Inferior parietal cortex (tissue), 1 donor: ENCODE measurements around the gene LIN7C.

ENCODE experiments used
- DNase-seq: peaks from one replicate; pipeline ENCODE4 v3.0.0-alpha.2; 2016; ENCODE audit errors: extremely low spot score

The LIN7C gene

GRCh38 chr11:27509908-27510307, 3.3 kb upstream of the LIN7C start:
- no peak for DNase-seq

GRCh38 chr11:27507557-27508322, 1.2 kb upstream of the LIN7C start:
- DNase-seq = no peak

GRCh38 chr11:27505781-27506180, 788 bp downstream of the LIN7C start:
- DNase-seq = no peak

- no peak for DNase-seq
Observed at GRCh38 chr11:27504205-27504604, 2.4 kb downstream of the LIN7C start.

GRCh38 chr11:27501100-27501499, 5.5 kb downstream of the LIN7C start:
- DNase-seq = no peak

- no peak for DNase-seq
Observed at GRCh38 chr11:27497911-27498310, 8.7 kb downstream of the LIN7C start.

- DNase-seq = peak; percentile 61
Observed at GRCh38 chr11:27497284-27497866, 9.2 kb downstream of the LIN7C start.

GRCh38 chr11:27496461-27496860, 10.1 kb downstream of the LIN7C start:
- DNase-seq = no peak

GRCh38 chr11:27495710-27496300, 10.8 kb downstream of the LIN7C start:
- no peak for DNase-seq

- DNase-seq = no peak
Observed at GRCh38 chr11:27489092-27489491, 17.5 kb downstream of the LIN7C start.

GRCh38 chr11:27487706-27488105, 18.9 kb downstream of the LIN7C start:
- DNase-seq = no peak

GRCh38 chr11:27485930-27486773, 20.4 kb downstream of the LIN7C start:
- peak; percentile 92 for DNase-seq

GRCh38 chr11:27482793-27483192, 23.8 kb downstream of the LIN7C start:
- no peak for DNase-seq

GRCh38 chr11:27481992-27482391, 24.6 kb downstream of the LIN7C start:
- no peak for DNase-seq

GRCh38 chr11:27477831-27478230, 28.7 kb downstream of the LIN7C start:
- no peak for DNase-seq

- no peak for DNase-seq
Observed at GRCh38 chr11:27477243-27477642, 29.3 kb downstream of the LIN7C start.

- no peak for DNase-seq
Observed at GRCh38 chr11:27475622-27476021, 30.9 kb downstream of the LIN7C start.

GRCh38 chr11:27473017-27473406, 33.6 kb downstream of the LIN7C start:
- no peak for DNase-seq

GRCh38 chr11:27472398-27473016, 34.1 kb downstream of the LIN7C start, which contains the start of gene LGR4:
LGR4 (minus strand) TSS chr11:27472790; CDS start chr11:27472302, 488 bp downstream.
- peak; percentile 92 for DNase-seq

- DNase-seq = no peak
Observed at GRCh38 chr11:27471589-27472397, 34.8 kb downstream of the LIN7C start.
